Measurements from ENCODE around the gene TFRC.
"Not testable (repeated sequence)": the region's sequence is repeated elsewhere in the genome, so short reads cannot be mapped to it uniquely, and the experiment has no call there.

TFRC gene

GRCh38 chr3:196012941-196013476 is 68.9 kb downstream of the TFRC start:
- in situ Hi-C loops (cut with HindIII; ENCODE audit: low sequenced_read_pairs): no loop called here
- no peak overlapping the region for H3K4me3 ChIP-seq (ENCODE audit: low read depth, low read length)
- DNase-seq (ENCODE audit: low read depth): no peak
- TF ChIP-seq CTCF (IDR thresholded peaks at IDR 0.05; ENCODE audit: low read depth, low read length, missing control alignments): no peak

GRCh38 chr3:196012481-196012880 is 69.4 kb downstream of the TFRC start:
- no peak for DNase-seq (ENCODE audit: low read depth)
- TF ChIP-seq CTCF (IDR thresholded peaks at IDR 0.05; ENCODE audit: low read depth, low read length, missing control alignments): no peak
- in situ Hi-C loops (cut with HindIII; ENCODE audit: low sequenced_read_pairs): no loop called here
- no peak overlapping the region for H3K4me3 ChIP-seq (ENCODE audit: low read depth, low read length)

DNA sequence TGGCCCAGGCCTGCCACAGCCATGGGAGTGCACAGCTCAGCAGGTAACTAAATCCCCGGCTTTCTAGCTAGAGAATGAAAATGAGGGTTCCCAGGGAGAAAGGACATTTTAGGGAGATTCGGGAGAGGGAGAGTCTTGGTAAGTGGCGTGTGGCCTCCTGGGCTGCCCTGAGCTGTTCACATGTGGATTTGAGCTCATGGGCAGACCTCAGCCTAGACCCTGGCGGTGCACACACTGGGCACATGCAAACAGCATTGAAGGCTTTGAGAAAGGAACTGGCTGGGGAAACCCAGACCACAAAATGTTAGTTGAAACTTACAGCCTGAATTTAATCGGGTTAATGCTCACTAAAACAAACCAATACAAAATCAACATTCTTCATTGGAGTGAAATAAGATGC is 72.4 kb downstream of the TFRC start:
- DNase-seq (ENCODE audit: low read depth): no peak
- no peak overlapping the region for H3K4me3 ChIP-seq (ENCODE audit: low read depth, low read length)
- in situ Hi-C loops (cut with HindIII; ENCODE audit: low sequenced_read_pairs): no loop called here
- TF ChIP-seq CTCF (IDR thresholded peaks at IDR 0.05; ENCODE audit: low read depth, low read length, missing control alignments): no peak

GRCh38 chr3:196008929-196009328 is 73.0 kb downstream of the TFRC start:
- no peak for TF ChIP-seq CTCF (IDR thresholded peaks at IDR 0.05; ENCODE audit: low read depth, low read length, missing control alignments)
- H3K4me3 ChIP-seq (ENCODE audit: low read depth, low read length): no peak overlapping the region
- in situ Hi-C loops (cut with HindIII; ENCODE audit: low sequenced_read_pairs): no loop called here
- no peak for DNase-seq (ENCODE audit: low read depth)

DNA sequence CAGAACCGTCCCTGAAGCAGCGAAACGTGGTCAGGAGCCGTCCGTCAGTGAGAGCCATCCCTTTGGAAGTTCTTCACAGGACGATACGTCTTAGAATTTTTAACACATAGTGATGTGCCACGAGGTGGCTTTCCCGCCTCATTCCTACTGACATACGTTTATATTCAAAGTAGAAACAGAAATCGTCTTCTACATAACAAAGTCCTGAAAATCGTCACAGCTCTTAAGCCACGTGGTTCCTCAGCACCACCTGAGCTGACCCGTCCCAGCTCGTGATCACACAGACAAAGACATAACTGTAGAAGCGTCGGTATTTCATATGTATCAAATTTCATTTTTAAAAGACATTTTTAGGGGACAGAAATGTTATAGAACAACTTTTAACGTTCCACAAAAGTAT is 73.5 kb downstream of the TFRC start:
- H3K4me3 ChIP-seq (ENCODE audit: low read depth, low read length): no peak overlapping the region
- DNase-seq (ENCODE audit: low read depth): no peak
- in situ Hi-C loops (cut with HindIII; ENCODE audit: low sequenced_read_pairs): no loop called here
- TF ChIP-seq CTCF (IDR thresholded peaks at IDR 0.05; ENCODE audit: low read depth, low read length, missing control alignments): no peak

GRCh38 chr3:196007744-196008335 is 74.0 kb downstream of the TFRC start:
- no peak for DNase-seq (ENCODE audit: low read depth)
- no peak for TF ChIP-seq CTCF (IDR thresholded peaks at IDR 0.05; ENCODE audit: low read depth, low read length, missing control alignments)
- no peak overlapping the region for H3K4me3 ChIP-seq (ENCODE audit: low read depth, low read length)
- in situ Hi-C loops (cut with HindIII; ENCODE audit: low sequenced_read_pairs): no loop called here

GRCh38 chr3:196005338-196005737 is 76.6 kb downstream of the TFRC start:
- H3K4me3 ChIP-seq (ENCODE audit: low read depth, low read length); in situ Hi-C loops (cut with HindIII; ENCODE audit: low sequenced_read_pairs): not testable (repeated sequence)

DNA sequence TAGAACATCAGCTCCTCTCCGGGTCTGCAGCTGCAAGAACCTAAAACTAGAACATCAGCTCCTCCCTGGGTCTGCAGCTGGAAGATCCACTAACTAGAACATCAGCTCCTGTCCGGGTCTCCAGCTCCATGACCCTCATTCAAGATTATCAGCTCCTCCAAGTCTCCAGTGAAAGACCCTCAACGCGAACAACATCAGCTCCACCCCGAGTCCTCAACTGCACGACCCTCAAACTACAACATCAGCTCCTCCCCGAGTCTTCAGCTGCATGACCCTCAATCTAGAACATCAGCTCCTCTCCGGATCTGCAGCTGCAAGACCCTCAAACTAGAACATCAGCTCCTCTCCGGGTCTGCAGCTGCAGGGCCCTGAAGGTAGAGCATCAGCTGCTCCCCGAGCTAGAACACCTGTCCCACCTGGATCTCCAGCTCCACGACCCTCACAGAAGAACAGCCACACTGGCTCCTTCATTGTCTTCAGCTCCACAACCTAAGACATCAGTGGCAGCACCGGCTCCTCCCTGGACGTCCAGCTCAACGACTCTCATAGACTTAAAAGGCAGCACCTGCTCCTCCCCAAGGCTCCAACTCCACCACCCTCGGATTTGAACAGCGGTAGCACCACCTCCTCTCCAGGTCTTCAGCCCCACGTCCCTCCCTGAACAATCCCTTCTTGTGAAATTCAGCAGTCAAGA is 77.4 kb downstream of the TFRC start:
- H3K4me3 ChIP-seq (ENCODE audit: low read depth, low read length); in situ Hi-C loops (cut with HindIII; ENCODE audit: low sequenced_read_pairs); DNase-seq (ENCODE audit: low read depth): not testable (repeated sequence)

More at GRCh38 chr3:196005338-196005737, 76.6 kb downstream of the TFRC start:
- not testable (repeated sequence) for DNase-seq (ENCODE audit: low read depth)

Measured in astrocyte of the cerebellum (primary cell).